CD14-positive monocyte (primary cell): ENCODE measurements around the gene NAA35. TPM values are rescaled to one million over a fixed set of nuclear protein-coding genes. Genes with fewer than 3 reads are reported as not detected.

Experiments
- DNase-seq, 3 donors: peaks; one replicate each; pipeline ENCODE4 v3.0.0-alpha.2; 2011 to 2022
- H2AFZ ChIP-seq: 2 replicates; pipeline ENCODE4 v1.6.0; 2012; ENCODE audit warnings: mild to moderate bottlenecking, low read depth, low read length, inconsistent platforms; ENCODE audit not compliant: insufficient read depth, poor library complexity, severe bottlenecking
- H3K27ac ChIP-seq, 2 donors: 1 replicate in 1 of 2; 2 replicates in 1 of 2; pipeline ENCODE4 v1.5.1; 2012 to 2013; ENCODE audit warnings: low read length in 2 of 2, control low read depth in 1 of 2, inconsistent platforms in 1 of 2, low read depth in 1 of 2, mild to moderate bottlenecking in 1 of 2
- H3K27me3 ChIP-seq, 2 donors: one replicate each; pipeline versions ENCODE4 v1.6.0 to v1.6.1; 2011 to 2013; ENCODE audit warnings: low read length in 2 of 2; ENCODE audit not compliant: control insufficient read depth in 2 of 2, insufficient read depth in 2 of 2
- H3K36me3 ChIP-seq, 2 donors: replicated peaks in 1 of 2; 1 replicate in 1 of 2; 2 replicates in 1 of 2; pipeline versions ENCODE4 v1.5.1 to v1.6.1; 2012 to 2013; ENCODE audit warnings: low read length in 2 of 2, control low read depth in 1 of 2, inconsistent platforms in 1 of 2, mild to moderate bottlenecking in 1 of 2; ENCODE audit not compliant: insufficient read depth in 2 of 2, control insufficient read depth in 1 of 2
- H3K4me1 ChIP-seq, 2 donors: 1 replicate in 1 of 2; 2 replicates in 1 of 2; pipeline versions ENCODE4 v1.5.1 to v1.6.1; 2012 to 2013; ENCODE audit warnings: low read length in 2 of 2, control low read depth in 1 of 2, inconsistent platforms in 1 of 2, mild to moderate bottlenecking in 1 of 2, moderate library complexity in 1 of 2; ENCODE audit not compliant: insufficient read depth in 2 of 2, control insufficient read depth in 1 of 2
- H3K4me2 ChIP-seq: replicated peaks from 2 replicates; pipeline ENCODE3; 2012; ENCODE audit warnings: low read length, moderate library complexity, mild to moderate bottlenecking; ENCODE audit not compliant: poor library complexity, severe bottlenecking; ENCODE audit errors: extremely low read depth
- H3K4me3 ChIP-seq, 3 experiments: fragments of 200-600 bp in 1 of 3; sonication (generic) in 1 of 3; replicated peaks in 1 of 3; 1 replicate in 2 of 3; 2 replicates in 1 of 3; pipeline ENCODE4 v1.5.1; 2011 to 2013; ENCODE audit warnings: low read length in 3 of 3, mild to moderate bottlenecking in 3 of 3, control low read depth in 2 of 3, low read depth in 2 of 3, inconsistent platforms in 1 of 3, moderate library complexity in 1 of 3
- H3K79me2 ChIP-seq: 2 replicates; pipeline ENCODE4 v1.6.0; 2012; ENCODE audit warnings: mild to moderate bottlenecking, control low read depth, inconsistent platforms, low read length, moderate library complexity; ENCODE audit not compliant: insufficient read depth
- H3K9ac ChIP-seq: 2 replicates; pipeline ENCODE4 v1.6.0; 2017; ENCODE audit warnings: low read length, mild to moderate bottlenecking; ENCODE audit not compliant: insufficient read depth, poor library complexity, severe bottlenecking
- H3K9me3 ChIP-seq, 2 donors: replicated peaks in 1 of 2; 1 replicate in 1 of 2; 2 replicates in 1 of 2; pipeline versions ENCODE4 v1.5.1 to v1.6.1; 2012 to 2013; ENCODE audit warnings: low read length in 2 of 2, control low read depth in 1 of 2; ENCODE audit not compliant: control insufficient read depth in 1 of 2, insufficient read depth in 1 of 2
- H4K20me1 ChIP-seq: 2 replicates; pipeline ENCODE4 v1.6.0; 2012; ENCODE audit warnings: mild to moderate bottlenecking, low read length, control low read depth, moderate library complexity; ENCODE audit not compliant: insufficient read depth
- H3K27ac Mint-ChIP-seq, 7 donors: one replicate each; pipeline ENCODE4 v1.8.0; 2020; ENCODE audit warnings: mild to moderate bottlenecking in 7 of 7, mixed read lengths in 7 of 7, moderate library complexity in 6 of 7, inconsistent platforms in 2 of 7
- H3K27me3 Mint-ChIP-seq, 3 donors: one replicate each; pipeline ENCODE4 v1.8.0; 2021 to 2022; ENCODE audit warnings: low read depth in 3 of 3, mild to moderate bottlenecking in 3 of 3, mixed read lengths in 3 of 3, moderate library complexity in 3 of 3, inconsistent platforms in 1 of 3
- H3K36me3 Mint-ChIP-seq, 2 donors: one replicate each; pipeline ENCODE4 v1.8.0; 2020; ENCODE audit warnings: mixed read lengths in 2 of 2, inconsistent platforms in 1 of 2, mild to moderate bottlenecking in 1 of 2
- H3K4me1 Mint-ChIP-seq: one replicate; pipeline ENCODE4 v1.8.0; 2020; ENCODE audit warnings: mild to moderate bottlenecking, mixed read lengths
- H3K4me3 Mint-ChIP-seq, 2 donors: one replicate each; pipeline ENCODE4 v1.8.0; 2020; ENCODE audit warnings: mild to moderate bottlenecking in 2 of 2, mixed read lengths in 2 of 2, moderate library complexity in 1 of 2
- H3K9me3 Mint-ChIP-seq, 7 donors: one replicate each; pipeline ENCODE4 v1.8.0; 2020 to 2022; ENCODE audit warnings: mixed read lengths in 7 of 7, mild to moderate bottlenecking in 6 of 7, moderate library complexity in 6 of 7, inconsistent platforms in 2 of 7
- WGBS: methylation state at CpG from one replicate; pipeline ENCODE4 v1.1.5; 2013; ENCODE audit warnings: missing lambda C conversion rate; ENCODE audit not compliant: insufficient coverage; 5-methylcytosine and 5-hydroxymethylcytosine counted together
- intact Hi-C, 2 donors: fragments of 100-400 bp; cut with micrococcal nuclease; formaldehyde crosslinking; loops; one replicate each; pipeline versions ENCODE4 v1.15.0 to v1.15.1; 2023
- polyA plus RNA-seq, 3 donors: library from polyadenylated mRNA; depleted of rRNA in 1 of 3; unstranded in 2 of 3; stranded (reverse) in 1 of 3; fragments of 300-500 nt in 2 of 3; fragments of >200 nt in 1 of 3; fragmentation: Illumina TruSeq in 2 of 3; gene quantifications; 1 replicate in 2 of 3; 2 replicates in 1 of 3; pipeline ENCODE4 v1.2.3, GENCODE V29; 2012 to 2021
- TF ChIP-seq, protein P1 (sequence below): fragments of 200-600 bp; IDR thresholded peaks from one replicate; pipeline ENCODE4 v1.8.0; 2022; ENCODE audit warnings: antibody characterized with exemption, mild to moderate bottlenecking

NAA35 gene
- polyA plus RNA-seq, 3 donors = 4.4 to 8.7 (median 5.6) TPM

DNA sequence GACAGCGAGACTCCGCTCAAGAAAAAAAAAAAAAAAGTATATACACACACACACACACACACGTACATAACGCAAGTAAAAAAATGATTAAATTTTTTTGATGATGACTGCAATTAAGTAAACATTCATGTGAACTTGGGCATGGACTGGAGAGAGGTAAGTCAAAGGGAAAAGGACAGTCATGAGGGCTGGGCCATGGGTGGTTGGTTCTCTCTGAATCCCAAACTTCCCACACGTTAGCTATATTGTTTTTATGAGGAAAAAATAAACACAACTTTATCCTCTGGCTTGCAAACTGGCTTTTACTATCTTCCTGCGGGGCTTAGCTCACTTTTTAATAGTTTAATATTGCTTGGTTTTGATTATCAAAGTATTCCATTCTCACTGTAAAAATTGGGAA lies 104.7 kb downstream of the NAA35 start:
- no peak overlapping the region for H3K4me2 ChIP-seq
- TF ChIP-seq, protein P1, sequence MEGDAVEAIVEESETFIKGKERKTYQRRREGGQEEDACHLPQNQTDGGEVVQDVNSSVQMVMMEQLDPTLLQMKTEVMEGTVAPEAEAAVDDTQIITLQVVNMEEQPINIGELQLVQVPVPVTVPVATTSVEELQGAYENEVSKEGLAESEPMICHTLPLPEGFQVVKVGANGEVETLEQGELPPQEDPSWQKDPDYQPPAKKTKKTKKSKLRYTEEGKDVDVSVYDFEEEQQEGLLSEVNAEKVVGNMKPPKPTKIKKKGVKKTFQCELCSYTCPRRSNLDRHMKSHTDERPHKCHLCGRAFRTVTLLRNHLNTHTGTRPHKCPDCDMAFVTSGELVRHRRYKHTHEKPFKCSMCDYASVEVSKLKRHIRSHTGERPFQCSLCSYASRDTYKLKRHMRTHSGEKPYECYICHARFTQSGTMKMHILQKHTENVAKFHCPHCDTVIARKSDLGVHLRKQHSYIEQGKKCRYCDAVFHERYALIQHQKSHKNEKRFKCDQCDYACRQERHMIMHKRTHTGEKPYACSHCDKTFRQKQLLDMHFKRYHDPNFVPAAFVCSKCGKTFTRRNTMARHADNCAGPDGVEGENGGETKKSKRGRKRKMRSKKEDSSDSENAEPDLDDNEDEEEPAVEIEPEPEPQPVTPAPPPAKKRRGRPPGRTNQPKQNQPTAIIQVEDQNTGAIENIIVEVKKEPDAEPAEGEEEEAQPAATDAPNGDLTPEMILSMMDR = no peak
- peaks cover 7 to 14% of the 10 kb centered on the region in 2 donors for H3K36me3 Mint-ChIP-seq
- H3K27ac Mint-ChIP-seq = no peak overlapping the region
- no peaks in the 10 kb centered on the region for H3K4me1 Mint-ChIP-seq
- intact Hi-C loops = no loop called here
- no peaks in the 10 kb centered on the region for H3K9me3 ChIP-seq
- H4K20me1 ChIP-seq = no peaks in the 10 kb centered on the region
- H3K27me3 Mint-ChIP-seq = peaks cover 0 to 5% (median 2%) of the 10 kb centered on the region in 3 donors
- no peak overlapping the region for H2AFZ ChIP-seq
- no peaks in the 10 kb centered on the region for H3K9me3 Mint-ChIP-seq
- H3K9ac ChIP-seq = no peak overlapping the region
- no peak for DNase-seq
- no peak overlapping the region for H3K27ac ChIP-seq
- H3K36me3 ChIP-seq = no peaks in the 10 kb centered on the region
- H3K4me3 ChIP-seq = no peak overlapping the region
- H3K27me3 ChIP-seq = no peaks in the 10 kb centered on the region
- no CpG with 5 or more reads among the region's 6 CpGs for WGBS
- H3K4me3 Mint-ChIP-seq = no peak overlapping the region
- H3K4me1 ChIP-seq = no peaks in the 10 kb centered on the region
- no peaks in the 10 kb centered on the region for H3K79me2 ChIP-seq

DNA sequence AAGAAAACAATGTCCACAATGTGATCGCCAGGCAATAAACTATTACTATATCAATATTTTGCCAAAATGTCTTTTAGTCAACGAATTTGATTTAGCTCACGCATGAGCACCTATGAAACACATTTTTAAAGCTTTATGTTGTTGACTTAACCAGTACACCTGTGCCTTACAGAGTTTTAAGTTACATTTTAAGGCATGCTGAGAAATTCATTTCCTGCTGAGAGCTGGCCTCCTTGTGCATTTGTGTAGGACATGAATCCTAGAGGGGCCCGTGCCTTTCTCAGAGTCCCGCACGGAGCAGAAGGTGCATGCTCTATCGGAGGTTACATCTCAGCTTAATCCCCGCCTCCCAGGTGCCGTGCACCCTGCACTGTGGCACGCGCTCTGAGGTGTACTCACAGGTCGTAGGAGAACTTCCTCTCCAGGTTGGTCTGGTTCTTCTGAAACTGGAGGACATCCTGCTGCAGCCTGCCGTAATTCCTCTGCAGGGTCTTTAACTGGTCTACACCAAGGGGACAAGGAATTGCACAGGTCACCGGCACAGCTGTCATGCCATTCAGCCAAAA lies 105.2 kb downstream of the NAA35 start:
- Histone ChIP-seq H3K4me2 (no peak overlapping the region), H3K79me2 (no peaks in the 10 kb centered on the region), H3K9ac (no peak overlapping the region), H4K20me1 (no peaks in the 10 kb centered on the region), H3K27me3 (no peaks in the 10 kb centered on the region), H3K4me3 (no peak overlapping the region), H3K36me3 (no peaks in the 10 kb centered on the region), H3K27ac (no peak overlapping the region), H3K4me1 (no peaks in the 10 kb centered on the region), H2AFZ (no peak overlapping the region), H3K9me3 (no peaks in the 10 kb centered on the region)
- intact Hi-C loops = no loop called here
- TF ChIP-seq, protein P1 = no peak
- DNase-seq = no peak
- H3K9me3 Mint-ChIP-seq = no peaks in the 10 kb centered on the region
- peaks cover 0 to 4% (median 2%) of the 10 kb centered on the region in 3 donors for H3K27me3 Mint-ChIP-seq
- H3K27ac Mint-ChIP-seq = peak overlapping the region in 1 of 7 donors; percentile 47
- H3K36me3 Mint-ChIP-seq = peaks cover 10 to 19% of the 10 kb centered on the region in 2 donors
- 90% methylated on average over 8 of the region's 14 CpGs for WGBS
- no peaks in the 10 kb centered on the region for H3K4me1 Mint-ChIP-seq
- H3K4me3 Mint-ChIP-seq = no peak overlapping the region
